ENCODE measurements around the gene PPP1R3G. TPM values are rescaled to one million over a fixed set of nuclear protein-coding genes. Genes with fewer than 3 reads are reported as not detected.

The PPP1R3G gene
- polyA plus RNA-seq, 1 donor from 2014 or later: 0.23 TPM

DNA sequence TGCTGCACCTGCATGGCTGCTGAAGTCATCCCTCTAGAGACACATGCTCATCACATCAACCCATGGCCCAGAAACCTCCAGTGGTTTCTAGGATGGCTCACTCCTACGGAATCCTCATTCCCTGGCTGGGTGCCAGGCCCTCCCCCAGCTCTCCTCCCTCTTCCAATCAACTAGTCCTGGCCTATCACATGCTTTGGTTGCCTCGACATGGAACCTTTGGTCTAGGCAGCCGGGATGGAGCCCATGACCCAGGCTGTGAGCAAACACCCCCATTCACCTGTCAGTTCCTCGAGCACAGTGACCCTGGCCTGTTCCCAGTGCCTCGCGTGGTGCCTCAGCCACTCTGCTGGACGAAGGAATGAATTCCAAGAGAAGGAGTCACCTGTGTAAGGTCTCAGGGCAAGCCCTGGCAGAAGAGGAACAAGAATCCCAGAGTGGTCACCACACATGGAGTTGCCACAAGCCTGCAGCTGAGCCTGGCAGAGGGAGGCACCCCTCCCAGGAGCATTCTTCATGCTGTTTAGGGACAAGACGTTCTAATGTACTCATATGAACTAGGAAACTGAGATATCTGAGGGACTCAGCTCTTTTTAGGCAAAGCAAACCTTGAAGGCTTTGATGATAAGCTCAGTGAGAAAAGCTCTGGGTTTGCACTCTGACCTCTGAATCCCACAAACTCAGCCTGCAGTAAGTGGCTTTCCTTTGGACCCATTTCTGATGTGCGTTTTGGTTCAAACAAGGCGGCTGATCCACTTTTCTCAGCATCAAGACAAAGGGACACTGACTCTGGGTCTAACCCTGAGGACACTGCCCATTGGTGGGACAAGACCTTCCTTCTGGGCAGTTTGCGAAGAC lies 40.2 kb downstream of the PPP1R3G start:
- Mint-ChIP-seq H3K27me3 (no peaks in the 10 kb centered on the region), H3K27ac (no peak overlapping the region), H3K4me1 (peaks cover 11 to 16% (median 12%) of the 10 kb centered on the region in 3 donors), H3K9me3 (no peaks in the 10 kb centered on the region), H3K4me3 (no peak overlapping the region), H3K36me3 (peaks cover 3% of the 10 kb centered on the region)

DNA sequence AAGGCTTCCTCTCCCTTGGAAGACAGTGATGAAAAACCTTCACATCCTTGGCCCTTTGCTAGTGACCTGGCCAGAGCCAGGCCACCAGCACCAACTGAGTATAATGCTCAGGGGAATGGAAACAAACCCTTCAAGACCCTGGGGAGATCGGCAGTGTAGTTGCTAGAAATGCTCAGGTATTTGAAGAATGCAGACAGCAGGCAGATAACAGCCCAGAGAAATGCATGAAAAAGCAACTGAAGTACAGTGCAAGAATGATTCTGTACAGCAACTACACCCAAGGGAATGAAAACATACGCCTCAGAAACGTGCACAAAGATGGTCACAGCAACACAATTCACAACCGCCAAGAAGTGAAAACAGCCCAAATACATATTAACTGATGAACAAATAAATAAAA lies 41.1 kb downstream of the PPP1R3G start:
- Mint-ChIP-seq H3K27ac (no peak overlapping the region), H3K27me3 (no peaks in the 10 kb centered on the region), H3K9me3 (no peaks in the 10 kb centered on the region), H3K4me3 (no peak overlapping the region), H3K36me3 (peaks cover 3% of the 10 kb centered on the region), H3K4me1 (peaks cover 11 to 21% (median 14%) of the 10 kb centered on the region in 3 donors)

DNA sequence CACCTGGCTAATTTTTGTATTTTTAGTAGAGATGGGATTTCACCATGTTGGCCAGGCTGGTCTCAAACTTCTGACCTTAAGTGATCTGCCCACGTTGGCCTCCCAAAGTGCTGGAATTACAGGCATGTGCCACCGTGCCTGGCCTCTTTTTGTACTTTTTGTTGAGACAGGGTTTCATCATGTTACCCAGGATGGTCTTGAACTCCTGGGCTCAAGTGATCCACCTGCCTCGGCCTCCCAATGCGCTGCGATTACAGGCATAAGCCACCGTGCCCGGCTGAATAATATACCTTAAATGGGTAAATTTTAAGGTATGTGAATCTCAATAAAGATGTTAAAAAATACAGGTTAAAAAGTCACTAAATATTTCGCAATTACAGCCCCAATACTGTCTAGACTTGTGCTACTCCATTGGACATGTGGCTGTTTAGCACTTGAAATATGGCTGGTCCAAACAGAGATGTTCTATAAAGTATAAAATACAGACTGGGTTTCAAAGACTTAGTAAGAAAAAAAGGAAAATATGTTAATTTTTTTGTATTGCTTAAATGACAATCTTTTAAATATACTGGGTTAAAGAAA lies 42.1 kb downstream of the PPP1R3G start:
- H3K9me3 Mint-ChIP-seq: no peaks in the 10 kb centered on the region
- no peaks in the 10 kb centered on the region for H3K27me3 Mint-ChIP-seq
- H3K36me3 Mint-ChIP-seq: peaks cover 3% of the 10 kb centered on the region
- peaks cover 12 to 24% (median 14%) of the 10 kb centered on the region in 3 donors for H3K4me1 Mint-ChIP-seq
- H3K4me3 Mint-ChIP-seq: no peak overlapping the region
- H3K27ac Mint-ChIP-seq: no peak overlapping the region

DNA sequence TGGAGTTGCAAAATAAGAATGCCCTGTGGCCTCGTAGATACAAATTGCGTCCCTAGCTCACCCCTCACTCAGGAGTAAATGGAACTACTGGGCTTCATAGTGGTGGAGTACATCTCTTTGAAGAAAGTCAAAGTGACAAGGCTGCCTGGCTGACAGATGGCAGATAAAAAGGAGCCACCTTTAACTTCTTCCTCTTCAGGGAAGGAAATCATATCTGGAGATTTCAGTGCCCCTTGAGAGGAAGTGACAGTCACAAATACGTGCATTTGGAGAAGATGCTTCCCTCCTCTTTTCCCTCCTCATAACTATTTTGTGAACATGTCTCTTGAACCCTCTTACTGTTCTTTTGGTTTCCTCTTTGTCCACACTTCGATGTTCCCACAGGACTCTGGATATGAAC lies 43.2 kb downstream of the PPP1R3G start:
- Mint-ChIP-seq H3K4me1 (peaks cover 22 to 31% (median 22%) of the 10 kb centered on the region in 3 donors), H3K4me3 (no peak overlapping the region), H3K9me3 (no peaks in the 10 kb centered on the region), H3K27ac (no peak overlapping the region), H3K27me3 (no peaks in the 10 kb centered on the region), H3K36me3 (peaks cover 3% of the 10 kb centered on the region)

DNA sequence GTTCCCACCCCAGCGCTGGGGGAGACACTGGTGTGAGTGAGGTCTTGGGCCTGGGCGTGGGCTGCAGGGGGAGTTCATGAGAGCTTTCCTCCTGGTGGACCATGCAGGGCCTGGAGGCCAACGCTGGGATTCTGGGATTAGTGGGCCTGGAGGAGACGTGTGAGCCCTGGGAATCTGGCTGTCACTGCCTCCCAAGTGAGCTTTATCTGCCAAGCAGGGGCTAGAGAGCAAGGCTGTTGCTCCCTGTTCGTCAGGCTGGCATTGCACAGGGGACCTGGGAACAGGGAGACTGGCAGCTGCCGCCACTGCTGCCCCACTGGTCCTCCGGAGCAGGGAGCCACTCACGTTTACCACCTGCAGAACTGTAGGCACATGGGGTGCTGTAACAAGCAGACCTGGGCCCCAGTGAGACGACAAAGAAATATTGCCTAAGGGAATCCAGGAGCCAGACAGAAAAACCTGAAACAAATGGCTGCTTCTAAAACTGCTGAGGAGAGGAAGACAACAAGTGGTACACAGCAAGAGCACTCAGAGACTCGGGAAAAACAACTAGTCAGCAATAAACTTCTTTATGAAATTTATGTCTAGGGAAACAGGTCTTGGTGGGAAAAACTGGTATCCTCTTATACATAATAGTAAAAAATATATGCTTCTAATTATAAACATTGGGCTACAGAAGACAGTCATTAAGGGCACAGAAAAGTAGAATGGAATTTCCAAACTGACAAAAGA lies 45.2 kb downstream of the PPP1R3G start:
- Mint-ChIP-seq H3K36me3 (no peaks in the 10 kb centered on the region), H3K9me3 (no peaks in the 10 kb centered on the region), H3K4me3 (no peak overlapping the region), H3K27ac (peak overlapping the region in 1 of 3 donors; percentile 78), H3K4me1 (peaks cover 23 to 34% (median 25%) of the 10 kb centered on the region in 3 donors), H3K27me3 (no peaks in the 10 kb centered on the region)

DNA sequence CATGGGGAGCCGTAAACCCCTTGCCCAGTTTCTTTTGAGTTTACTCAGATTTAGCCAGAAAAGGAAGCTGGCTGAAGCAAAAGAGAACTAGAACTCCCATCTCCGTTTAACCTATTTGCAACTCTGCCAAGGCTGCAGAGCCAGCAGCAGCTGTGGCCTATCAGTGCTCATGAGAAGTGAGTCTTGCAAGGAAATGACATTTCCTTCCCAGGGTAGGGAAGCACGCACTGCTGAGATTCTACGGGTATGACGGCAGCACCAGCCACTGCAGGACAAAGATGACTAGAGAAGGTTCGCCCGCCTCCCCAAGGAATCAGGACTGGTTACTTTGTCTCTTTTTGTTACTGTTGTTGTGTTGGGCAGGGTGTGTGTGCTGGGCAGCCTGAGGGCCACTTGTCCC lies 47.6 kb downstream of the PPP1R3G start:
- Mint-ChIP-seq H3K4me1 (peaks cover 29 to 39% (median 30%) of the 10 kb centered on the region in 3 donors), H3K27ac (peak overlapping the region; percentile 4 to 29 (median 6))

DNA sequence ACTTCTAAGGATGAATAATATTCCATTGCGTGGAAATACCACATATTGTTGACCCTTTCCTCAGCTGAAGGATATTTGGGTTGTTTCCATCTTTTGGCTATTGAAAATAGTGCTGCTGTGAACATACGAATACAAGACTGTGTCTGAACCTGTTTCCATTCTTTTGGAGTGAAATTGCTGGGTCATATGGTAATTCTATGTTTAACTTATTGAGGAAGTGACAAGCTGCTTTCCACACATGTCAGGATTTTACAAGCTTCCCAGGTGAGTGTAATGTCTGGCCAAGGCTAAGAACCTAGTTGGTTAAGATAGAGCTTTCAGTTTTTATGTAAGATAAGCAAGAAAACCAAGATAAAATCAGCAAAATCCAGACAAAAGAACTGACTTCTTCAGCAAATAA lies 48.8 kb downstream of the PPP1R3G start:
- no peaks in the 10 kb centered on the region for H3K9me3 Mint-ChIP-seq
- H3K36me3 Mint-ChIP-seq: peaks cover 5% of the 10 kb centered on the region
- peak overlapping the region in 2 of 3 donors; percentile 15 to 76 for H3K27ac Mint-ChIP-seq
- H3K4me1 Mint-ChIP-seq: peaks cover 22 to 32% (median 23%) of the 10 kb centered on the region in 3 donors
- H3K4me3 Mint-ChIP-seq: no peak overlapping the region
- H3K27me3 Mint-ChIP-seq: no peaks in the 10 kb centered on the region

More for the DNA sequence above, 47.6 kb downstream of the PPP1R3G start:
- H3K36me3 Mint-ChIP-seq: peaks cover 3% of the 10 kb centered on the region
- H3K9me3 Mint-ChIP-seq: no peaks in the 10 kb centered on the region
- H3K4me3 Mint-ChIP-seq: peak overlapping the region; percentile 1 to 81 (median 50)
- no peaks in the 10 kb centered on the region for H3K27me3 Mint-ChIP-seq

DNA sequence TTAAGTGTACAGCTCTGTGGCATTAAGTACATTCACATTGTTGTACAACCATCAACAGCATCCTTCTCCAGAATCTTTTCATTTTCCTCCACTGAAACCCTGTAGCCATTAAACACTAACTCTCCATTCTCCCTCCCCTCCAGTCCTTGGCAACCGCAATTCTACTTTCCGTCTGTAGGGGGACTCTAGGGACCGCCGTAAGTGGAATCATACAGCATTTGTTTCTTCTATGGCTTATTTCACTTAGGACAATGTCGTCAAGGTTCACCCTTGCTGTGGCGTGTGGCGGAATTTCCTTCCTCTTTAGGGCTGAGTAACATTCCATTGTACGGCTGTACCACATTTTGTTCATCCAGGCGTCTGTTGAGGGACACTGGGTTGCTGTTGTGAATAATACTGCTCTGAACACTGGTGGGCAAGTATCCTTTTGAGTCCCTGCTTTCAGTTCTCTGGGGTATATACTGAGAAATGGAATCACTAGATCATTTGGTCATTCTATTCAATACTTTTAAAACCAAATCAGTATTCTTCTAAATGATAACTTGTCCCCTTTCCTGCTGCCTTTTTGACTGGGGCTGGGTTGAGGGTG lies 50.7 kb downstream of the PPP1R3G start:
- Mint-ChIP-seq H3K36me3 (peaks cover 5% of the 10 kb centered on the region), H3K4me1 (peaks cover 30 to 34% (median 31%) of the 10 kb centered on the region in 3 donors), H3K4me3 (peak overlapping the region in 1 of 4 donors; percentile 13), H3K9me3 (no peaks in the 10 kb centered on the region), H3K27me3 (no peaks in the 10 kb centered on the region), H3K27ac (peak overlapping the region in 2 of 3 donors; percentile 11 to 65)

DNA sequence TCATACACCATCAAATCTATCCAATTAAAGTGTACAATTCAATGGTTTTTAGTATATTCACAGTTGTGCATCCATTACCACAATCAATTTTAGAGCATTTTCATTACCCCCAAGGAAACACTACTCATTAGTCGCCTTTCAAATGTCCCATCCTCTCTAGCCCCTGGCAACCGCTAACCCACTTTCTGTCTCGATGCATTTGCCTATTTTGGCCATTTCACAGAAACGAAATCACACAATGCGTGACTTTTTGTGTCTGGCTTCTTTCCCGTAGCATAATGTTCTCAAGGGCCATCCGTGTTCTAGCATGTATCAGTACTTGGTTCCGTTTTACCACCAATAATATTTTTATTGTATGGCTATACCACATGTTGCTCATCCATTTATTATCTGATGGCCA lies 51.7 kb downstream of the PPP1R3G start:
- no peak overlapping the region for H3K27ac Mint-ChIP-seq

More for the DNA sequence above, 51.7 kb downstream of the PPP1R3G start:
- no peaks in the 10 kb centered on the region for H3K9me3 Mint-ChIP-seq
- peaks cover 30 to 33% (median 32%) of the 10 kb centered on the region in 3 donors for H3K4me1 Mint-ChIP-seq
- peaks cover 5% of the 10 kb centered on the region for H3K36me3 Mint-ChIP-seq
- peak overlapping the region in 1 of 4 donors; percentile 76 for H3K4me3 Mint-ChIP-seq
- no peaks in the 10 kb centered on the region for H3K27me3 Mint-ChIP-seq

Other genes with a start within 250 kb of the PPP1R3G start
- gene RPP40, start 81.3 kb upstream of the PPP1R3G start, polyA plus RNA-seq: 11.2 TPM
- 36.3 TPM for gene LYRM4, start 175.6 kb downstream of the PPP1R3G start, polyA plus RNA-seq
- gene FARS2, start 176.2 kb downstream of the PPP1R3G start, polyA plus RNA-seq: 32.8 TPM